Duodenal mucosa (tissue), 2 donors: ENCODE results near the gene METTL16.
"Not testable (repeated sequence)": the region's sequence is repeated elsewhere in the genome, so short reads cannot be mapped to it uniquely, and the experiment has no call there.

ENCODE experiments used
- H3K27ac ChIP-seq: one replicate; pipeline ENCODE4 v1.7.0; 2013; ENCODE audit warnings: low read depth, low read length
- H3K27me3 ChIP-seq, 2 donors: one replicate each; pipeline ENCODE4 v1.7.0; 2013; ENCODE audit warnings: low read length in 2 of 2, control low read depth in 1 of 2; ENCODE audit not compliant: insufficient read depth in 2 of 2, control insufficient read depth in 1 of 2
- H3K36me3 ChIP-seq, 2 donors: one replicate each; pipeline ENCODE4 v1.7.0; 2013; ENCODE audit warnings: low read length in 2 of 2, control low read depth in 1 of 2; ENCODE audit not compliant: insufficient read depth in 2 of 2, control insufficient read depth in 1 of 2
- H3K4me1 ChIP-seq, 2 donors: one replicate each; pipeline ENCODE4 v1.7.0; 2013; ENCODE audit warnings: low read length in 2 of 2, control low read depth in 1 of 2; ENCODE audit not compliant: insufficient read depth in 2 of 2, control insufficient read depth in 1 of 2
- H3K4me3 ChIP-seq, 2 donors: one replicate each; pipeline ENCODE4 v1.7.0; 2013; ENCODE audit warnings: low read length in 2 of 2, low read depth in 1 of 2
- H3K9ac ChIP-seq, 2 donors: one replicate each; pipeline ENCODE4 v1.7.0; 2013; ENCODE audit warnings: low read length in 2 of 2, low read depth in 1 of 2
- H3K9me3 ChIP-seq, 2 donors: one replicate each; pipeline ENCODE4 v1.7.0; 2013; ENCODE audit warnings: low read length in 2 of 2, control low read depth in 1 of 2; ENCODE audit not compliant: control insufficient read depth in 1 of 2

The METTL16 gene

DNA sequence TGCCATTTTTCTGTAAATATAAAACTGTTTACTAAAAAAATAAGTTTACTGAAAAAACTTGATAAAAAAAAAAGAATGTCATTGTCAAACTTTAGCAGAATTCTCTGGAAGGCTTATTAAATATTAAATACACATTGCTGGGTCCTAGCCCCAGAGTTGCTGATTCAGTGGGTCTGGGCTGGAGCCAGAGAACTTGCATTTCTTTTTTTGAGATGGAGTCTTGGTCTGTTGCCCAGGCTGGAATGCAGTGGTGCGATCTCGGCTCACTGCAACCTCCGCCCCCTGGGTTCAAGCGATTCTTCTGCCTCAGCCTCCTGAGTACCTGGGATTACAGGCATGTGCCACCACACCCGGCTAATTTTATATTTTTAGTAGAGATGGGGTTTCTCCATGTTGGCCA, 25.9 kb upstream of the METTL16 start:
- H3K27ac ChIP-seq, H3K9ac ChIP-seq, H3K4me3 ChIP-seq, H3K4me1 ChIP-seq, H3K27me3 ChIP-seq, H3K36me3 ChIP-seq, H3K9me3 ChIP-seq: not testable (repeated sequence)

DNA sequence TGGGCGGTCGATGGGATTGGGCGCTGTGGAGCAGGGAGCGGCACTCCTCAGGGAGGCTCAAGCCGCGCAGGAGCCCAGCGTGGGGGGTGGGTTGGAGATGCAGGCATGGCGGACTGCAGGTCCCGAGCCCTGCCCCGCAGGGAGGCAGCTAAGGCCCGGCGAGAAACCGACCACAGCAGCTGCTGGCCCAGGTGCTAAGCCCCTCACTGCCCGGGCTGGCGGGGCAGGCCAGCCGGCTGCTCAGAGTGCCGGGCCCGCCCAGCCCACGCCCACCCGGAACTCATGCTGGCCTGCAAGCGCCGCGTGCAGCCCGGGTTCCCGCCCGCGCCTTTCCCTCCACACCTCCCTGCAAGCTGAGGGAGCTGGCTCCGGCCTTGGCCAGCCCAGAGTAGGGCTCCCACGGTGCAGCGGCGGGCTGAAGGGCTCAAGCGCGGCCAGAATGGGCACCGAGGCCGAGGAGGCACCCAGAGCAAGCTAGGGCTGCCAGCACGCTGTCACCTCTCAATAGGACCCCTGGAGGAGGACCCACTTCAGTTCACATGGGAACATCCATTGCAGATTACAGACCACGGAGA, 20.5 kb upstream of the METTL16 start:
- no peaks in the 10 kb centered on the region for H3K4me1 ChIP-seq
- no peaks in the 10 kb centered on the region for H3K9me3 ChIP-seq
- H3K36me3 ChIP-seq, result no peaks in the 10 kb centered on the region
- H3K27ac ChIP-seq, result no peak overlapping the region
- no peaks in the 10 kb centered on the region for H3K27me3 ChIP-seq
- H3K9ac ChIP-seq, result no peak overlapping the region
- H3K4me3 ChIP-seq, result no peak overlapping the region

DNA sequence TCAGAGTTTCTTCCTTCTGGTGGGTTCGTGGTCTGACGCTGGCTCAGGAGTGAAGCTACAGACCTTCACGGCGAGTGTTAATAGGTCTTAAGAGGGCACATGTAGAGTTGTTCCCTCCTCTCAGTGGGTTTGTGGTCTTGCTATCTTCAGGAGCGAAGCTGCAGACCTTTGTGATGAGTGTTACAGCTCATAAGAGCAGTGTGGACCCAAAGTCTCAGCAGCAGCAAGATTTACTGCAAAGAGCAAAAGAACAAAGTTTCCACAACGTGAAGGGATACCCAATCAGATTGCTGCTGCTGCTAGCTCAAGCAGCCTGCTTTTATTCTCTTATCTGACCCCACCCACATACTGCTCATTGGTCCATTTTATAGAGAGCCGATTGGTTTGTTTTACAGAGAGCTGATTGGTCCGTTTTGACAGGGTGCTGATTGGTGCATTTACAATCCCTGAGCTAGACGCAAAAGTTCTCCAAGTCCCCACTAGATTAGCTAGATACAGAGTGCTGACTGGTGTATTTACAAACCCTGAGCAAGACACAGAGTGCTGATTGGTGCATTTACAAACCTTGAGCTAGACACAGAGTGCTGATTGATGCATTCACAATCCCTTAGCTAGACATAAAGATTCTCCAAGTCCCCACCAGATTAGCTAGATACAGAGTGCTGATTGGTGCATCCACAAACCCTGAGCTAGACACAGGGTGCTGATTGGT, 19.7 kb upstream of the METTL16 start:
- H3K4me3 ChIP-seq, H3K27ac ChIP-seq, H3K27me3 ChIP-seq, H3K9me3 ChIP-seq, H3K4me1 ChIP-seq, H3K9ac ChIP-seq, H3K36me3 ChIP-seq: not testable (repeated sequence)

DNA sequence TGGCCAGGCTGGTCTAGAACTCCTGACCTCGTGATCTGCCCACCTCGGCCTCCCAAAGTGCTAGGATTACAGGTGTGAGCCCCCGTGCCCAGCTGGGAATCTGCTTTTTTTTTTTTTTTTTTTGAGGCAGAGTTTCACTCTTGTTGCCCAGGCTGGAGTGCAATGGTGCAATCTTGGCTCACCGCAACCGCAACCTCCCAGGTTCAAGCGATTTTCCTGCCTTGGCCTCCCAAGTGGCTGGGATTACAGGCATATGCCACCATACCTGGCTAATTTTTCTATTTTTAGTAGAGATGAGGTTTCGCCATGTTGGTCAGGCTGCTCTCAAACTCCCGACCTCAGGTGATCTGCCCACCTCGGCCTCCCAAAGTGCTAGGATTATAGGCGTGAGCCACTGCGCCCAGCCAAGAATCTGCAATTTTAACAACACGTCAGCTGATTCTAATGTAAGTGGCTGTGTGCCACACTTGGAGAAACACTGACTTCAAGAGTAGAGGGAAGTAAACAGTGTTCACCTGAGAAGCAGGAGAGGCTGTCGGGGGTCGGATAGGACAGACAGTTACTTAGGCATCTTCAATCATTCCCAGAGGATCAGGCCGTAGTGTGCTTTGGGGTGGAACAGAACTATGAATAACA, 10.2 kb upstream of the METTL16 start:
- H3K36me3 ChIP-seq, H3K27me3 ChIP-seq, H3K4me3 ChIP-seq, H3K9ac ChIP-seq, H3K4me1 ChIP-seq, H3K27ac ChIP-seq, H3K9me3 ChIP-seq: not testable (repeated sequence)

DNA sequence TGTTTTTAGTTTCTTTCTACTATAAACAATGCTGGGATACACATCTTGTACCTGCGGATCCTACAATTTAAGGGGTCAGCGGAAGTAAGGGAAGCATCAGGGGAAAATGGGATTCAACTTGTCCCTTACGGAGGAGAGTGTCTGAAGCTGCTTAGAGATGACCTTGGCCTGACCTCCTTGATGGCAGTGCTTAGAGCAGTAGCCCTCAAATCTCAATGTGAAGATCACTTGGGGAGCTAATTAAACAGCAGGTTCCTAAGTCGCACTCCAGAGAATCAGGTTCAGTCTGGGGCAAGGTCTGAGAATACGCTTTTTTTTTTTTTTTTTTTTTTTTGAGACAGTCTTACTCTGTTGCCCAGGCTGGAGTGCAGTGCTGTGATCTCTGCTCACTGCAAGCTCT, 9.6 kb upstream of the METTL16 start:
- Histone ChIP-seq H3K4me3 (no peak overlapping the region), H3K4me1 (no peaks in the 10 kb centered on the region), H3K9ac (no peak overlapping the region), H3K9me3 (no peaks in the 10 kb centered on the region), H3K27me3 (no peaks in the 10 kb centered on the region), H3K36me3 (no peaks in the 10 kb centered on the region), H3K27ac (no peak overlapping the region)

- no peaks in the 10 kb centered on the region for H3K36me3 ChIP-seq
- H3K27me3 ChIP-seq, result no peaks in the 10 kb centered on the region
- H3K9me3 ChIP-seq, result no peaks in the 10 kb centered on the region
- peaks cover 0 to 2% of the 10 kb centered on the region in 2 donors for H3K4me1 ChIP-seq
- H3K27ac ChIP-seq, result no peak overlapping the region
- H3K4me3 ChIP-seq, result no peak overlapping the region
- H3K9ac ChIP-seq, result no peak overlapping the region
These were observed 5.9 kb upstream of the METTL16 start for GRCh38 chr17:2517539-2517938.

- H3K4me3 ChIP-seq, result peak overlapping the region; percentile 98 to 99
- no peaks in the 10 kb centered on the region for H3K36me3 ChIP-seq
- H3K27me3 ChIP-seq, result no peaks in the 10 kb centered on the region
- H3K4me1 ChIP-seq, result peaks cover 16 to 17% of the 10 kb centered on the region in 2 donors
- no peaks in the 10 kb centered on the region for H3K9me3 ChIP-seq
- peak overlapping the region; percentile 87 to 93 for H3K9ac ChIP-seq
- peak overlapping the region; percentile 84 for H3K27ac ChIP-seq
These were observed 588 bp downstream of the METTL16 start for GRCh38 chr17:2511138-2511461.

GRCh38 chr17:2510559-2510958, 1.1 kb downstream of the METTL16 start:
- Histone ChIP-seq H3K27ac (no peak overlapping the region), H3K9me3 (no peaks in the 10 kb centered on the region), H3K9ac (peak overlapping the region; percentile 87 to 93), H3K4me1 (peaks cover 16 to 17% of the 10 kb centered on the region in 2 donors), H3K27me3 (no peaks in the 10 kb centered on the region), H3K4me3 (peak overlapping the region; percentile 98 to 99), H3K36me3 (no peaks in the 10 kb centered on the region)

DNA sequence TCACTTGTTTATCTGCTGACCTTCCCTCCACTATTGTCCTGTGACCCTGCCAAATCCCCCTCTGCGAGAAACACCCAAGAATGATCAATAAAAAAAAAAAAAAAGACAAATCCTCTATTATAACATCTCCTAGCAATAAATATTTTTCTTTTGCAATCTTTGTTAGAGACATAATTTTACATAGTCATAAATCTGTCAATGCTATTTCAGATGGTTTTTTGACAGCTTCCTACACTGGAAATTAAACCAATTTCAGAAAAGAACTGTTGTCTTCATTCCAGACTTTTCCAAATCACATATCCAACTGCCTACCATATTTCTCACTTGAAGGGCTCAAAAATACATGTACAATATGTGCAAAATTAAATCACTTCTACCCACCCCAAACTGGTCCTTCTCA, 3.7 kb downstream of the METTL16 start:
- Histone ChIP-seq H3K27ac (no peak overlapping the region), H3K4me3 (no peak overlapping the region)

DNA sequence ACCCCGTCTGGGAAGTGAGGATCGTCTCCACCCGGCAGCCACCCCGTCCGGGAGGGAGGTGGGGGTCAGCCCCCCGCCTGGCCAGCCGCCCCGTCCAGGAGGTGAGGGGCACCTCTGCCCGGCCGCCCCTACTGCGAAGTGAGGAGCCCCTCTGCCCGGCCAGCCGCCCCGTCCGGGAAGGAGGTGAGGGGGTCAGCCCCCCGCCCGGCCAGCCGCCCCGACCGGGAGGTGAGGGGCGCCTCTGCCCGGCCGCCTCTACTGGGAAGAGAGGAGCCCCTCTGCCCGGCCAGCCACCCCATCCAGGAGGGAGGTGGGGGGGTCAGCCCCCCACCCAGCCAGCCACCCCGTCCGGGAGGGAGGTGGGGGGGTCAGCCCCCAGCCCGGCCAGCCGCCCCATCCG, 4.7 kb downstream of the METTL16 start:
- not testable (repeated sequence) for H3K9ac ChIP-seq, H3K27me3 ChIP-seq, H3K9me3 ChIP-seq, H3K4me3 ChIP-seq, H3K27ac ChIP-seq, H3K36me3 ChIP-seq
- peaks cover 14 to 16% of the 10 kb centered on the region in 2 donors for H3K4me1 ChIP-seq

More for the DNA sequence above, 3.7 kb downstream of the METTL16 start:
- no peak overlapping the region for H3K9ac ChIP-seq
- H3K9me3 ChIP-seq, result no peaks in the 10 kb centered on the region
- peaks cover 16 to 17% of the 10 kb centered on the region in 2 donors for H3K4me1 ChIP-seq
- H3K36me3 ChIP-seq, result no peaks in the 10 kb centered on the region
- no peaks in the 10 kb centered on the region for H3K27me3 ChIP-seq
